HG02938 (cell line): Measurements from ENCODE around the gene MAP2K1.
"Not testable (repeated sequence)": the region's sequence is repeated elsewhere in the genome, so short reads cannot be mapped to it uniquely, and the experiment has no call there.

ENCODE experiments used
- ATAC-seq: cut with Tn5 transposase; IDR thresholded peaks from one replicate; pipeline ENCODE4 v1.9.1; 2021; ENCODE audit warnings: mild to moderate bottlenecking, moderate library complexity; ENCODE audit not compliant: unreplicated experiment

The MAP2K1 gene

DNA sequence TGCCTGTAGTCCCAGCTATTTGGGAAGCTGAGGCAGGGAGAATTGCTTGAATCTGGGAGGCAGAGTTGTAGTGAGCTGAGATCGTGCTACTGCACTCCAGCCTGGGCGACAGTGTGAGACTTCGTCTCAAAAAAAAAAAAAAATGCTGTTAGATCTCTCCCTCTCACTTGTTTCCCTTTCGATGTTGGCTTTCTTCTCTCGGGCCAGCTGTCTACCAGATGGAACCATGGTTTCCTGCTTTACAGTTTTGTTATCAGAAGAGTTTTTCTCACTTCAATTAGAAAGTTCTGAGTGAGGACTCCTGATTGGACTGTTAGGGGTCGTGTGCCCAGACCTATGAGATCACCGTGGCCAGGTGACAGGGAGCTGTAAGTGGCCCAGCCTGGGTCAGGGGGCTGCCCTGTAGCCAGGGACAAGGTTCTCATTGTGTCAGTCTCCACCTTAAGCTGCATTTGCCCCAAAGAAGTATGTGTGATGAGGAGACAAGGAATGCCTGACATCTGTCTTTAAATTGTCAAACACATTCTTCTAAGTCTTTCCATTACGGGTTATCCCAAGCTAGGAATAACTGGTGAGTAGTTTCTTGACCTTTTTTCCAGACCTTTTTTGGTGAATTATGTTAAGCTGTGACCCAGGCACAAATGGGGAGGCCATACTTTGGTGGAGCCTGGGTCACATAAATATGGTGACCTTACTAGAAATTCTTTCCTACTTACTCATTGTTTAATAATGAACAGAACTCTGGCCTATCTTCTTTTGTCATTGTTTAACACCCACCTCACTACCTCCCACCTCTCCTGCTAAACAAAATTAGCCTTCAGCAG, 85.7 kb downstream of the MAP2K1 start:
- peak; percentile 92 for ATAC-seq

GRCh38 chr15:66474135-66474534, 87.4 kb downstream of the MAP2K1 start:
- no peak for ATAC-seq

DNA sequence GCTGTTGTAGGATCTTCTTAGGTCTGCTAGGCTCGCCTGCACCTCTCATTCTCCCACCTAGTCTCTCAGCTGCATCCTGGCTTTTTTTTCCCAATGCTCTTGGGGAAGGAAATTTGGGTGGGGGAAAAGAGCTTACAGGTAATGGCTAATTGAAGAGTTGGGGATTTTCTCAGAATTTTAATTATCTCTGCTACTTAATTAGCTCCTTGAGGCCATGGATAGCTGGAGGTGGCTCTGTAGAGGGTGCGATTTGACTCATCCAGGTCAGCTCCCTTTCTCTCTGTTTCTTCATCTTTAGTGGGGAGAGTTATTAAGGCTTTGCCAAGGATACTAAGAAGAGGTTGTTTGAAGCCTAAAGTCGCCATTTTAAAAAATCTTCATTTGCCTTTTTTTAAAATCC, 88.3 kb downstream of the MAP2K1 start:
- ATAC-seq, result no peak

DNA sequence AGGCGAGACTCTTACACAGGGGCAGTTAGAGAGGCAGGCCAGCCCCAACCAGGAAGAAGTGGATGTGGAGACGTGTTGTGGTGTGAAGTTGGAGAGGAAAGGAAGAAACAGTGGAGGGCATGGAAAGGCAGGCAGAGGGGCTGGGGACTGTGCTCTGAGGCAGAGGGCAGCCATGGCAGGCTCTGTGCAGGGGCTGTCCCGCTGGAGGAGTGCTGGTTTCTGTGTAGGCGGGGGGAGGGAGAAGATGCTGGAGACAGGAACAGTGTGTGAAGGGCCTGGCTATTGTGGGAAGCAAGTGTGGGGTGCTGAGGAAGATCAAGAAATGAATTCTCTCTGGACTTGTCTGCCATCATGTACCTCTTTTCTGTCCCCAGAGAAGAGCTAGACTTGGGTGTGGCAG, 89.8 kb downstream of the MAP2K1 start:
- no peak for ATAC-seq

DNA sequence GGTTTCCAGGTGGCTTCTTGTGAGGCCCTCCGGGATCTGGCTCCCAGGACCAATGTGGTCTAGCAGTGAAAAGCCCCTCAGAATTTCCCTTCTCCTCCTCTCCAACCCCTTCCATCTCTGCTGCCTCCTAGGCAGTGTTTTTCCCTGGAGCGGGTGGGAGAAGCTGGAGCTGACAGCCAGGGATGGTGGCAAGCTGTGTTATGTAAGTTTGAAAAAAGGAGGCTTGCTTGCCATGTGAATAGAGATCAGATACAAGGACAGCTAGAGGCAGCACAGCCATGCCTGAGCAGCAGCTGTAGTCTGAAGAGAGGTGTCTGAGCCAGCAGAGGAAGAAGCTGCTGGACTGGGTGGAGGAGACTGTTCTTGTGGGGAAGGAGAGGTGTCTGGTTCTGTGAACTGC, 90.3 kb downstream of the MAP2K1 start:
- ATAC-seq, result no peak

DNA sequence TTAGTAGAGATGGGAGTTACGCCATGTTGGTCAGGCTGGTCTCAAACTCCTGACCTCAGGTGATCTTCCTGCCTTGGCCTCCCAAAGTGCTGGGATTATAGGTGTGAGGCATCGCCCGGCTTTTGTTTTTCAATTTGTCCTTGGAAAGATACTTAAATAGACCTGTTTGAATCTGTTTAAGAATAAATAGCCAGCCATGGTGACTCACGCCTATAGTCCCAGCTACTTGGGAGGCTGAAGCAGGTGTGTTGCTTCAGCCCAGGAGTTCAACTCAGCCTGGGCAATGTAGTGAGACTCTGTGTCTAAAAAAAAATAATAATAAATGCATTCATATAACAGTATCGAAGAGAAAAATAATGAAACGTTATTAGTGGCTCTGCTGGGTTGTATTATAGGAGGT, 93.6 kb downstream of the MAP2K1 start:
- no peak for ATAC-seq

DNA sequence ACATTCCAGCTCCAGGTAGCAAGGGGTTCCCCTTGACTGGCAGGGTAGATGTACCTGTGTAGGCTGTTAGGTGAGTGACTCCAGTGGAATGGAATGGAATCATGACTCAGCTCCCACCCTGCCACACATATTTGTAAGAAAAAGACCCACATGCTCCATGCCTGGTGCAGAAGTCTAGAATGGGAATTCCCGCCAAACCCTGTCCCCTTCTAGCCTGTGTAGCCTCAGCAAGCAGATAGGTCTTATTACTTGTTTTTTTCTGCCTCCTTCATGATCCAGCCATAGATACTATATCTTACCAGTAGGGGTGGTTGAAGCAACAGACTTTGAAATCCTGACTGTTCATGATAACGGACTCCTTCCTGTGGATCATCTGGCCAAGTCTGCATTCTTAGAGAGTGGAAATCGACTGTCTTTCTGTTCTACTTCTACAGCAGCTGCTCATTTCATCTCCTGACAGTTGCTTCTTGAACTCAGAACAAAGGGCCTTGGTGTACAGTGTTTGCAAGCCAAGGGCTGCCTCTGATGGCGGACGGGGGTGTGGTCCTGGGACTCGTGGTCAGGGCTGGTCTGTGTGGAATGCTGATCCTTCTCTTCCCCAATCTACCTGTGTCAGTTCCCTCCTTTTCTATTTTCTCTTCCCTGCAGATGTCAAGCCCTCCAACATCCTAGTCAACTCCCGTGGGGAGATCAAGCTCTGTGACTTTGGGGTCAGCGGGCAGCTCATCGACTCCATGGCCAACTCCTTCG, 94.6 kb downstream of the MAP2K1 start:
- ATAC-seq, result no peak

- ATAC-seq, result no peak
Observed at GRCh38 chr15:66482539-66482938, 95.8 kb downstream of the MAP2K1 start.

DNA sequence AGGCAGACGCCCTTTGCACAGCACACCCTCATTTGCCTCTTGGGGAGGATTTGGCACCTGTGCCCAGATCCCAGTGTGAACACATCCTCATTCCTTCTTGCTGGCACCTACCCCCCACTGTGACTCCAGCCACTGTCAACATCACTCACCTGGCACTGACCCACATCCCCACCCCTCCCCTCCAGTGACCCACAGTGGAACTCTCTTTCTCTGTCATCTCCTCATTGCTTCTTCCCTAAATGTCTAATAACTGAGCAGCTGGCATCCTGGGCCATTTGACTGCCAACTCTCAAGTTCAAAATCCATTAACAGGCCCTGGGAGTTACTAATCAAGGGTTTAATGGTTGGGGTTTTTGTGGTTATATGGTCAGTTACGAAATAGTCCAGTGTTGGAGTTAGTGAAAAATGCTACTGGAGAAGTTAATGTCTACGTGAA, 96.4 kb downstream of the MAP2K1 start:
- no peak for ATAC-seq

- no peak for ATAC-seq
Observed at GRCh38 chr15:66484539-66485112, 97.9 kb downstream of the MAP2K1 start.

- ATAC-seq, result no peak
Observed at GRCh38 chr15:66486887-66487286, 100.2 kb downstream of the MAP2K1 start.

- ATAC-seq, result no peak
Observed at GRCh38 chr15:66488525-66488924, 101.8 kb downstream of the MAP2K1 start.

DNA sequence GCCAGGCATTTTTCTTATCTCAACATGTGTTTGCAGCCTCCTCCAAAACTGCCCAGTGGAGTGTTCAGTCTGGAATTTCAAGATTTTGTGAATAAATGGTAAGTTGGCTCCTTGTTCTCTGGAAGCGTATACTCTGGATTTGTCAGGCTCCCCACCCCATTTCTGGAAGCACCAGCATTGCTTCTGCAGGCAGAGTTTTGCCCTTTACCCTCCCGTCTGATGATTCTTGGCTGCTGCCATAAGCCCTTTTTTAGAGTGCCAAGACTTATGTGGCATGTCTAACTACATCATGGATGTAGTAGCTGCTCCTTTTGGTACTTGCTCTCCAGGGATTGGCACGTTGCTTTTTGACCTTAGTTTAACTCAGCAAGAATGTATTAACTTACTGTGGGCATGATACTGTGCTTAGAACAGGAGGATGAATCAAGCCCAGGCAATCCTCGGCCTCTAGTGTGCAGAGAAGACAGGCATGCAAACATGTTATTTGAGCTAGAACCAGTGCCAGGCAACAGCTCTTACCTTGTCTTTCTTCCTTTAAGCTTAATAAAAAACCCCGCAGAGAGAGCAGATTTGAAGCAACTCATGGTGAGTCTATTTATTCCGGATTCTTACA, 102.6 kb downstream of the MAP2K1 start:
- ATAC-seq, result no peak

GRCh38 chr15:66491846-66492245, 105.1 kb downstream of the MAP2K1 start:
- ATAC-seq, result no peak

GRCh38 chr15:66494262-66494661, 107.5 kb downstream of the MAP2K1 start:
- ATAC-seq, result no peak

GRCh38 chr15:66496951-66497501, 110.3 kb downstream of the MAP2K1 start:
- no peak for ATAC-seq

GRCh38 chr15:66497502-66498455, 111.1 kb downstream of the MAP2K1 start, which contains the start of gene SNAPC5:
SNAPC5 (minus strand) TSS chr15:66497762; CDS start chr15:66497731, 31 bp downstream.
- ATAC-seq, result peak; percentile 81

- ATAC-seq, result no peak
Observed at GRCh38 chr15:66498501-66499386, 112.0 kb downstream of the MAP2K1 start.

- ATAC-seq, result not testable (repeated sequence)
Observed at GRCh38 chr15:66500346-66500745, 113.6 kb downstream of the MAP2K1 start.
